Measurements from ENCODE around the gene TPPP.

The TPPP gene

DNA sequence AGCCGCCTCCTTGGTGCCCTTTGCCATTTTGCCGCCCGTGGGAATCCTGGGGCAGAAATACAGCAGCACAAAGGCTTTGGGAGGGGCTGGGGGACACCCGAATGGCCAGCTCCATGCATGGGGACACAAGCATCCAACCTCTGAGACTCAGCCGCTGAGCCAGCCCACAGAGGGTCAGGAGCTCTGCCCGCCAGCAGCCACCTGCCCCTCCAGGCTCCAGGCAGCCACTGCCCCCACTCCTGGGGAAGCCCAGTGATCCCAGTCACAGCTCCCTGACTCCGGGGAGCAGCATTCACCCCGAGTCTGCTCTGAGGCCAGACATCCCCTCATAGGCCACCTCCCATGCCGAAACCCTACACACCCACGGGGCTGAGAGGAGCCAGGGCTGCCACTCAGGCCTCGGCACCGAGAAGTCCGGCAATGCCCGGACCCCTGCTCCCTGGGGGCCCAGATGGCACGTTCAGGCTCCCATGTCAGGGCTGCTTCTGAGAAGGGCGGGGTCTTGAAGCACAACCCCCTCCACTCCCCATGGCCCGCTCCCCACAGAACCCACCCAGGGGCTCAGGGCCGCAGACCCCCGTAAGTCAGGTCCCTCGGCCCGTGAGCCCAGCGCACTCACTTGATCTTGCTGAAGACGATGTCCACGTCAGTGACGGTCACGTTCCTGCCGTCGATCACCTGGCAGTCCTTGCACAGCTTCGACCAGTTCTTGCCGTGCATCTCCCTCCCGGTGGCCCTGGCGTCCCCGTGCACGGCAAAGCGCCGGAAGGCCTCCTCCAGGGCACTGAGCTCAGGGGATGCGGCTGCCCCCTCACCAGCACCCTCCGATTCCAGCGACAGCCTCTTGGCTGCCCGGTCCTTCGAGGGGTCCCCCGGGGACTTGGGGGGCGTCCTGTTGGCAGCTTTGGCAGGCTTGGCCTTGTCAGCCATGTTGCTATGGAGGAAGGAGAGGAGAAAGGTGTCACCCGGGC, 15.7 kb downstream of the TPPP start:
- no peaks in the 10 kb centered on the region for H3K27me3 ChIP-seq (ENCODE audit: control insufficient read depth in 2 of 2, insufficient read depth in 2 of 2, low read length in 2 of 2)
- H3K9ac ChIP-seq (ENCODE audit: low read depth in 1 of 2, low read length in 2 of 2) = no peak overlapping the region
- no peak overlapping the region for H3K27ac ChIP-seq (ENCODE audit: low read depth in 2 of 2, low read length in 2 of 2)
- H3K4me1 ChIP-seq (ENCODE audit: control insufficient read depth in 2 of 2, insufficient read depth in 2 of 2, low read length in 2 of 2) = peaks cover 14 to 15% of the 10 kb centered on the region in 2 donors
- no peak overlapping the region for H3K4me3 ChIP-seq (ENCODE audit: low read length in 2 of 2)
- no peaks in the 10 kb centered on the region for H3K9me3 ChIP-seq (ENCODE audit: control insufficient read depth in 2 of 2, low read length in 2 of 2)
- H3K36me3 ChIP-seq (ENCODE audit: control insufficient read depth in 2 of 2, insufficient read depth in 2 of 2, low read length in 2 of 2) = no peaks in the 10 kb centered on the region

DNA sequence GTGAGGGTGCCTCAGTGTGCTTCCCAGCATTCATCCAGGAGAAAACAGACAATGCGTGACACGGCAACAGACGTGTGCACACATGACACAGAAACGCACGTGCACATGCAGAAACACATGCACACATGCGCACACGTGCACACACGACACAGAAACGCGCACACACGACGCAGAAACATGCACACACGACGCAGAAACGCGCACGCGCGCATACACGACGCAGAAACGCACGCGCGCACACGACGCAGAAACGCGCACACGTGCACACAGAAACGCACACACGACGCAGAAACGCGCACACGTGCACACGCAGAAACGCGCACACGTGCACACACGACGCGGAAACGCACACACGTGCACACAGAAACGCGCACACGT, 16.5 kb downstream of the TPPP start:
- H3K36me3 ChIP-seq (ENCODE audit: control insufficient read depth in 2 of 2, insufficient read depth in 2 of 2, low read length in 2 of 2) = no peaks in the 10 kb centered on the region
- H3K27ac ChIP-seq (ENCODE audit: low read depth in 2 of 2, low read length in 2 of 2) = no peak overlapping the region
- H3K9me3 ChIP-seq (ENCODE audit: control insufficient read depth in 2 of 2, low read length in 2 of 2) = no peaks in the 10 kb centered on the region
- H3K9ac ChIP-seq (ENCODE audit: low read depth in 1 of 2, low read length in 2 of 2) = no peak overlapping the region
- peaks cover 21 to 22% of the 10 kb centered on the region in 2 donors for H3K4me1 ChIP-seq (ENCODE audit: control insufficient read depth in 2 of 2, insufficient read depth in 2 of 2, low read length in 2 of 2)
- H3K4me3 ChIP-seq (ENCODE audit: low read length in 2 of 2) = no peak overlapping the region
- no peaks in the 10 kb centered on the region for H3K27me3 ChIP-seq (ENCODE audit: control insufficient read depth in 2 of 2, insufficient read depth in 2 of 2, low read length in 2 of 2)

DNA sequence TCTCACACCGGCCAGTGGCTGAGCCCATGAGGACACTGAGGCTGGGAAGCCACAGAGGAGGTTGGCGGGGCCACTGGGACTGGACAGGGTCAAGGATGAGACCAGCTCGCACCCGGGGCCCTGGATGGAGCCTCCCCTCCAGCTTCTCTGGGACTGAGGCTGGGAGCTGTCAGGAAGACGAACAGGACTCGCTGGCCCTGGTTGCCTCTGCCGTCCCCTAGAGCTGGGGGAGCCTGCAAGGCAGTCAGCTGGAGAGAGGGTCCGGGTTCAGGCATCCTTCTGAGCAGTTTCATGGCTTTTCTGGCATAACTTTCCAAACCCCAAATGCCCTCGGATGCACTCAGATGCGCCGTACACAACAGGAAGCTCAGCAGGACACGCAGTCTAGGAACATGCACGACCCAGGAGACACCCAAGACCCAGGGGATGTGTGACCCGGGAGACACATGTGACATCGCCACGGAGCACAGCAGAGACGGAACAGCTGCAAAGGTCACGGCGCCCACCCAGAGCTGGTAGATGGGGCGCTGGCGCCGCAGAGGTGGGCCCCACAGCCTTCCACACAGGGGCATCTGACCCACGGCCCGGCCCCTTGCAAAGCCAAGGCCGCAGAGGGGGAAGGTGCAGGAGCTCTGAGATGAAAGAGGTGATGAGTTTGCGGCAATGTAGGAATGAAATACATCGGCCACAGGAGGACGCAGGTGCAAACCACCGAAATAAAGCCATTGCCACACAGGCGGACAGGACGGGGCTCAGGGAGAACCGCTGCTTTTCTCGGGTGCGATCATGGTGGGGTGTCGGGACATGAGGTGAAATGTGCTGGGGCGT, 17.1 kb downstream of the TPPP start:
- Histone ChIP-seq H3K9ac (ENCODE audit: low read depth in 1 of 2, low read length in 2 of 2) (no peak overlapping the region), H3K27ac (ENCODE audit: low read depth in 2 of 2, low read length in 2 of 2) (no peak overlapping the region), H3K27me3 (ENCODE audit: control insufficient read depth in 2 of 2, insufficient read depth in 2 of 2, low read length in 2 of 2) (no peaks in the 10 kb centered on the region), H3K4me3 (ENCODE audit: low read length in 2 of 2) (no peak overlapping the region), H3K9me3 (ENCODE audit: control insufficient read depth in 2 of 2, low read length in 2 of 2) (no peaks in the 10 kb centered on the region), H3K36me3 (ENCODE audit: control insufficient read depth in 2 of 2, insufficient read depth in 2 of 2, low read length in 2 of 2) (no peaks in the 10 kb centered on the region), H3K4me1 (ENCODE audit: control insufficient read depth in 2 of 2, insufficient read depth in 2 of 2, low read length in 2 of 2) (peaks cover 22 to 28% of the 10 kb centered on the region in 2 donors)

DNA sequence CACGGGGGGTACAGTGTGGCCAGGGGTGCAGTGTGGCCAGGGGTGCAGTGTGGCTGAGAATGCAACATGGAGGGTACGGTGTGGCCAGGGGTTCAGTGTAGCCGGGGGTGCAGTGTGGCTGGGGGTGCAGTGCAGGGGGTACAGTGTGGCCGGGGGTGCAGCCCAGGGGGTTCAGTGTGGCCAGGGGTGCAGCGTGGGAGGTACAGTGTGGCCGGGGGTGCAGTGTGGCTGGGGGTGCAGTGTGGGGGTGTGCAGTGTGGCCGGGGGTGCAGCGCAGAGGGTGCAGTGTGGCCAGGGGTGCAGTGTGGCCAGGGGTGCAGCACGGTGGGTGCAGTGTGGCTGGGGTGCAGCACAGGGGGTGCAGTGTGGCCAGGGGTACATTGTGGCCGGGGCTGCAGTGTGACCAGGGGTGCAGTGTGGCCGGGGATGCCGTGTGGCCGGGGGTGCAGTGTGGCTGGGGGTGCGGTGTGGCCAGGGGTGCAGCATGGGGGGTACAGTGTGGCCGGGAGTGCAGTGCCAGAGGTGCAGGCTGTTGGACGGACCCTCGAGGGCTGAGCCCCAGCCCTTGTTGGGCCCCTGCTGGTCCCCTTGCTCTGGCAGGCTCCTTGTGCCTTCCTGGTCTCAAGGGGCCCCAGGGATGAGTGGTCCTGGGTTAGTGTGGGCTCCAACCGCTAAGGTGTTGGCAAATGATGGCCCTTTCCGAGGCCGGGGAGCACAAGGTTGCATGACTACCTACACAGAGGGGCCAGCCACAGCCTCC, 17.9 kb downstream of the TPPP start:
- Histone ChIP-seq H3K9ac (ENCODE audit: low read depth in 1 of 2, low read length in 2 of 2) (no peak overlapping the region), H3K4me3 (ENCODE audit: low read length in 2 of 2) (no peak overlapping the region), H3K27me3 (ENCODE audit: control insufficient read depth in 2 of 2, insufficient read depth in 2 of 2, low read length in 2 of 2) (no peaks in the 10 kb centered on the region), H3K4me1 (ENCODE audit: control insufficient read depth in 2 of 2, insufficient read depth in 2 of 2, low read length in 2 of 2) (peaks cover 22 to 28% of the 10 kb centered on the region in 2 donors), H3K27ac (ENCODE audit: low read depth in 2 of 2, low read length in 2 of 2) (no peak overlapping the region), H3K9me3 (ENCODE audit: control insufficient read depth in 2 of 2, low read length in 2 of 2) (no peaks in the 10 kb centered on the region), H3K36me3 (ENCODE audit: control insufficient read depth in 2 of 2, insufficient read depth in 2 of 2, low read length in 2 of 2) (no peaks in the 10 kb centered on the region)

DNA sequence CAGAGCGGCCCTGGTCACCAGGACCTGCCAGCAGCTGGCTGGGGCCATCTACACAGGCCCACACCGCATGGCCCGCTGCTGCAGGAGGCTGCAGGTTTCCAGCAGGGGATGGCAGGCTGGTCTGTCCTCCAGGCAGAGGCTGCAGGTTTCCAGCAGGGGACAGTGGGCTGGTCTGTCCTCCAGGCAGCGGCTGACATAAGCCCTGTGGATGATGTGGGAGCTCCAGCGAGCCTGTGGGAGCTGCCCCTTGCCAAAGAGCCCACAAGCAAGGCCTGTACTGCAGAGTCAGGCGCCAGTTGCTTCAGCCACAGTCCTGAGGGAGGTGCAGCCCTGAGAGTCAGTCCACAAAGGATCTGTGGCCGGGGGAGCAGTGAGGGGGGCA, 18.5 kb downstream of the TPPP start:
- Histone ChIP-seq H3K4me1 (ENCODE audit: control insufficient read depth in 2 of 2, insufficient read depth in 2 of 2, low read length in 2 of 2) (peaks cover 22 to 28% of the 10 kb centered on the region in 2 donors), H3K9ac (ENCODE audit: low read depth in 1 of 2, low read length in 2 of 2) (no peak overlapping the region)

DNA sequence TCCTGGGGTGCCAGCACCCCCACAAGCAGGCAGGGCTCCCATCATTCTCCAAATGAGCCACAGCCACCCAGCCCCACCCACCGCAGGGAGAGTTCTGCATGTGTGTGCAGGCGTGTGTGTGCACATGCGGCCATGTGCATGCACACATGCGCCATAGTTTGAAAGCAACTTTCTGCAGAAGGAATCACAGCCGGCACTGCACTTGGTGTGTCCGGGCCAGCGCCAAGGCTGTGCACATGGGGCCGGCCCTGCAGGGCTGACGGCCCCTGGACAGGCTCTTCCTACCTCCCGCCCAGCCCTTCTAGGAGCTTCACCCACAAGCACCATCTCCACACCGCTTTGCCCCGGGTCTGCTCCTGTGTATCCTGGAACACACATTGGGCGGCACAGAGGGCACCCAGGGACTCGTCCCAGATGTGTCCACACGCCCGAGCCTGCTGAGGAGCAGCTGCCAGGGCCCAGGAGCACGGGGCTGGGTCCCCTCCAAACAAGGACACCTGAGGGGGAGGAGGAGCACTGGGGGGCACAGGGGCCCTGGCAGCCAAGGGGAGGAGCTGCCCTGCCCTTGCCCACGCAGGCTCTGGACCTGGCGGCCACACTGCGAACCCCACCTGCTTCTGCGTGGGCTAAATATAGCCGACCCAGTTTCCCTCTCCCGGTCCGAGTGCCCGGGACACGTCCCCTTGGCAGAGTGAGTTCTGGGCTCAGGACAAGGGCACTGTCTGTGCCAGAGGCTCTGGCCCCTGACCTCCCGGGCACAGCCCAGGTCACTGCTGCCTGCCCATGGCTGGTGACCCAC, 19.1 kb downstream of the TPPP start:
- no peaks in the 10 kb centered on the region for H3K9me3 ChIP-seq (ENCODE audit: control insufficient read depth in 2 of 2, low read length in 2 of 2)
- no peak overlapping the region for H3K9ac ChIP-seq (ENCODE audit: low read depth in 1 of 2, low read length in 2 of 2)
- no peak overlapping the region for H3K27ac ChIP-seq (ENCODE audit: low read depth in 2 of 2, low read length in 2 of 2)

More for the DNA sequence above, 18.5 kb downstream of the TPPP start:
- H3K27me3 ChIP-seq (ENCODE audit: control insufficient read depth in 2 of 2, insufficient read depth in 2 of 2, low read length in 2 of 2) = no peaks in the 10 kb centered on the region
- H3K9me3 ChIP-seq (ENCODE audit: control insufficient read depth in 2 of 2, low read length in 2 of 2) = no peaks in the 10 kb centered on the region
- H3K4me3 ChIP-seq (ENCODE audit: low read length in 2 of 2) = no peak overlapping the region
- H3K36me3 ChIP-seq (ENCODE audit: control insufficient read depth in 2 of 2, insufficient read depth in 2 of 2, low read length in 2 of 2) = no peaks in the 10 kb centered on the region
- H3K27ac ChIP-seq (ENCODE audit: low read depth in 2 of 2, low read length in 2 of 2) = no peak overlapping the region

DNA sequence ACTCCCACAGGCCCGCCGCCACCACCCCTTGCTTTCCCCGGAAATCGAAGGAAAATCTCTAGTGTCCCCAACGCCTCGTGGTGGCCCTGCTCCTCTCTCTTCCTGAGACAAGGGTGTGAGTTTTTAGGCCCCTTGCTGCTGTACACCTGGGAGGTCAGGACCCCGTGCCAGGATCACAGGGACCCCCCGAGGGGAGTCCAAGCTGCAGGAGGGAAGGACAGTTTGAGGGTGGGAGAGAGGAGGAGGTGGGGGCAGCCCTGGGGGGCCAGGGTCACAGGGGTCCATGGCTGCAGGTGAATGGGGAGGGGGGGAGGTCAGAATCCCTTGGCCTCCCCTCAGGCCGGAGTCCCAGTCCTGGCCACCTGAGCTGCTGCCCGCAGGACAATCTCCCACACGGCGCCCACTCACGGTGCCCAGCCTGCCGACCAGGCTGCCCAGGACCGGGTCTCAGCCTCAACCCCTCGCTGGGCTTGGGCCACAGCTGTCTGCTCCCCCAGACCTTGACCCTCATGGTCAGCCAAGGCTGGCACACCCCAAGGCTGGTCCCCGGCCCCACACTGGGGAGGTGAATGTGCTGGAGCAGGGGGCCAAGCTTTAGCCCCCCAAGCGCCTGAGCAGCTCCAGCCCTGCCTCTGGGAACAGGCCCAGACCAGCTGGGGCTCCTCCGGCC, 19.9 kb downstream of the TPPP start:
- H3K4me1 ChIP-seq (ENCODE audit: control insufficient read depth in 2 of 2, insufficient read depth in 2 of 2, low read length in 2 of 2) = peaks cover 22 to 28% of the 10 kb centered on the region in 2 donors
- no peak overlapping the region for H3K9ac ChIP-seq (ENCODE audit: low read depth in 1 of 2, low read length in 2 of 2)
- H3K4me3 ChIP-seq (ENCODE audit: low read length in 2 of 2) = peak overlapping the region in 1 of 2 donors; percentile 48
- H3K36me3 ChIP-seq (ENCODE audit: control insufficient read depth in 2 of 2, insufficient read depth in 2 of 2, low read length in 2 of 2) = no peaks in the 10 kb centered on the region
- peak overlapping the region in 1 of 2 donors; percentile 43 for H3K27ac ChIP-seq (ENCODE audit: low read depth in 2 of 2, low read length in 2 of 2)
- no peaks in the 10 kb centered on the region for H3K9me3 ChIP-seq (ENCODE audit: control insufficient read depth in 2 of 2, low read length in 2 of 2)
- no peaks in the 10 kb centered on the region for H3K27me3 ChIP-seq (ENCODE audit: control insufficient read depth in 2 of 2, insufficient read depth in 2 of 2, low read length in 2 of 2)

More for the DNA sequence above, 19.1 kb downstream of the TPPP start:
- peaks cover 22 to 28% of the 10 kb centered on the region in 2 donors for H3K4me1 ChIP-seq (ENCODE audit: control insufficient read depth in 2 of 2, insufficient read depth in 2 of 2, low read length in 2 of 2)
- no peak overlapping the region for H3K4me3 ChIP-seq (ENCODE audit: low read length in 2 of 2)
- H3K27me3 ChIP-seq (ENCODE audit: control insufficient read depth in 2 of 2, insufficient read depth in 2 of 2, low read length in 2 of 2) = no peaks in the 10 kb centered on the region
- no peaks in the 10 kb centered on the region for H3K36me3 ChIP-seq (ENCODE audit: control insufficient read depth in 2 of 2, insufficient read depth in 2 of 2, low read length in 2 of 2)

DNA sequence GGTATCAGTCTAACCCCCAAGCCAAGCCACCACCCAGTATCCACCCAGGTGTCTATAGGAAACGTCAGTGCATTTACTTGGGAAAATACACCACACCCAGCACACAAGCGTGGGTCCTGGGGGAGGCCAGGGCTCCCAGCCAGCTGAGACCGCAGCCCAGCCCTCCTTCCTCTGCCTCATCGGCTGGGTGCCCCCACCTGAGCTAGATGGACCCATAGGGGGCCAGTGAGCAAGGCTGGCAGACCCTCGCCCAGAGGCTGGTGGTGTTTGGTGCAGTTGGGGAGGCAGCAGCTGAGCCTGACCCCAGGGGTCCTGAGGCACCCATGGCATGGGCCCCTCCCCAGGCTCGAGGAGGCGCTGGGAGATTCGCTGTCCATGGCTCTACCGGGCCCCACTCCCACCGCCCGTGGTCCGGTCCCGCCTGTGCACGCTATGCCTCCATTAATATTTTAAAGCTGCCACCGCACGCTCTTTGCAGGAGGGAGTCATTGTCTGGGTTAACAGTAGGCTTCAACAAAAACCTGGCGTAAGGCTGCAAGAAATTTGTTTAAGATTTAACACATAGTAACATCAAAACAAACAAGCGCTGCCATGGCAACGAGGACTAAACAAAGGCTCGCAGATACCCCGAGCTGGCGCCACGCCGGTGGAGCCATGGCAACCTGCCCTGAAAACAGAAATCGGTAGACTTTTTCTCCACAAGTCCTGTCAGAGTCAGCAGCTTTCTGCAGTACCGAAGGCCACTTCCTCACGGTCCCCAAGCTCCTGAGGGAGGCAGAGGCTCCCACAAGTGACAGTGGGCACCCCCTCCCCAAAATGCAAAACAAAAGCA, 20.6 kb downstream of the TPPP start:
- H3K4me3 ChIP-seq (ENCODE audit: low read length in 2 of 2) = peak overlapping the region; percentile 48 to 57

More for the DNA sequence above, 20.6 kb downstream of the TPPP start:
- Histone ChIP-seq H3K9ac (ENCODE audit: low read depth in 1 of 2, low read length in 2 of 2) (peak overlapping the region; percentile 32 to 63), H3K9me3 (ENCODE audit: control insufficient read depth in 2 of 2, low read length in 2 of 2) (no peaks in the 10 kb centered on the region), H3K36me3 (ENCODE audit: control insufficient read depth in 2 of 2, insufficient read depth in 2 of 2, low read length in 2 of 2) (no peaks in the 10 kb centered on the region), H3K27me3 (ENCODE audit: control insufficient read depth in 2 of 2, insufficient read depth in 2 of 2, low read length in 2 of 2) (no peaks in the 10 kb centered on the region), H3K27ac (ENCODE audit: low read depth in 2 of 2, low read length in 2 of 2) (peak overlapping the region; percentile 17 to 48), H3K4me1 (ENCODE audit: control insufficient read depth in 2 of 2, insufficient read depth in 2 of 2, low read length in 2 of 2) (peaks cover 22 to 28% of the 10 kb centered on the region in 2 donors)
